ENCODE data around the gene HIRIP3. TPM values are rescaled to one million over a fixed set of nuclear protein-coding genes. Genes with fewer than 3 reads are reported as not detected.

The HIRIP3 gene
- total RNA-seq, 2 donors from 2014 or later, result 11.2 to 17.1 TPM

GRCh38 chr16:29947897-29948296, 47.5 kb downstream of the HIRIP3 start:
- TF ChIP-seq POLR2A (IDR thresholded peaks at IDR 0.05), result no peak
- TF ChIP-seq CTCF (IDR thresholded peaks at IDR 0.05), result no peak
- Histone ChIP-seq H3K9me3 (no peaks in the 10 kb centered on the region), H3K27ac (no peak overlapping the region), H3K27me3 (no peaks in the 10 kb centered on the region), H3K4me3 (no peak overlapping the region), H3K4me1 (peaks cover 10% of the 10 kb centered on the region), H3K36me3 (replicated peaks in 1 of 2; ENCODE audit: insufficient read depth in 1 of 2, low read depth in 2 of 2) (no peaks in the 10 kb centered on the region)
- intact Hi-C loops (cut with DNase I), result no loop called here
- no peak for DNase-seq
- 63 to 78% methylated on average over 2 of the region's 2 CpGs for WGBS, 2 donors
- ATAC-seq, result no peak

- 50 to 55% methylated on average over 11 of the region's 11 CpGs for WGBS, 2 donors
- intact Hi-C loops (cut with DNase I), result no loop called here
- ATAC-seq (peak; percentile 95), DNase-seq (peak; percentile 30 to 70 (median 55))
- TF ChIP-seq POLR2A (IDR thresholded peaks at IDR 0.05) (peak in 1 of 3 donors; percentile 27), CTCF (IDR thresholded peaks at IDR 0.05) (no peak)
- Histone ChIP-seq H3K36me3 (replicated peaks in 1 of 2; ENCODE audit: insufficient read depth in 1 of 2, low read depth in 2 of 2) (no peaks in the 10 kb centered on the region), H3K27ac (peak overlapping the region; percentile 54 to 71 (median 68)), H3K9me3 (no peaks in the 10 kb centered on the region), H3K4me3 (no peak overlapping the region), H3K4me1 (peaks cover 10% of the 10 kb centered on the region), H3K27me3 (no peaks in the 10 kb centered on the region)
Measured at GRCh38 chr16:29943846-29944799, 51.3 kb downstream of the HIRIP3 start.

Other genes starting within 250 kb of the HIRIP3 start
- gene C16orf54, start 249.6 kb downstream of the HIRIP3 start, total RNA-seq, result under 1 TPM; 0.33 to 0.52 TPM
- under 1 TPM; 0.26 to 0.99 TPM for gene ZG16, start 217.4 kb downstream of the HIRIP3 start, total RNA-seq
- gene KIF22, start 204.9 kb downstream of the HIRIP3 start, total RNA-seq, result 10 to 100 TPM in 1 of 2 donors, 1 to 10 TPM in 1; 8.9 to 13.7 TPM
- gene MAZ, start 189.1 kb downstream of the HIRIP3 start, total RNA-seq, result 100 to 1,000 TPM in 1 of 2 donors, 10 to 100 TPM in 1; 57.9 to 125 TPM
- gene PRRT2, start 183.4 kb downstream of the HIRIP3 start, total RNA-seq, result 1 to 10 TPM in 1 of 2 donors, not detected in 1; 1.0 TPM
- gene PAGR1, start 179.5 kb downstream of the HIRIP3 start, total RNA-seq, result 10 to 100 TPM; 27.5 to 63.9 TPM
- gene MVP, start 175.2 kb downstream of the HIRIP3 start, total RNA-seq, result 100 to 1,000 TPM in 1 of 2 donors, 10 to 100 TPM in 1; 75.5 to 139 TPM
- 10 to 100 TPM; 76.5 to 79.9 TPM for gene CDIPT, start 132.4 kb downstream of the HIRIP3 start, total RNA-seq
- 10 to 100 TPM; 19.2 to 28.3 TPM for gene SEZ6L2, start 96.1 kb downstream of the HIRIP3 start, total RNA-seq
- 1 to 10 TPM; 4.7 to 8.2 TPM for gene ASPHD1, start 95.1 kb downstream of the HIRIP3 start, total RNA-seq
- gene KCTD13, start 69.4 kb downstream of the HIRIP3 start, total RNA-seq, result 10 to 100 TPM; 14.3 to 49.1 TPM
- gene TMEM219, start 33.5 kb downstream of the HIRIP3 start, total RNA-seq, result 10 to 100 TPM; 67.5 to 71.9 TPM
- 10 to 100 TPM; 31.1 to 58.3 TPM for gene TAOK2, start 21.7 kb downstream of the HIRIP3 start, total RNA-seq
- gene INO80E, start 624 bp upstream of the HIRIP3 start, total RNA-seq, result 10 to 100 TPM; 28.3 to 54.5 TPM
- gene DOC2A, start 15.4 kb upstream of the HIRIP3 start, total RNA-seq, result under 1 TPM in 1 of 2 donors, not detected in 1; 0.78 TPM
- gene C16orf92, start 27.6 kb upstream of the HIRIP3 start, total RNA-seq, result not detected
- gene TLCD3B, start 35.7 kb upstream of the HIRIP3 start, total RNA-seq, result not detected
- 100 to 1,000 TPM; 306 to 384 TPM for gene ALDOA, start 70.1 kb upstream of the HIRIP3 start, total RNA-seq
- gene PPP4C, start 80.4 kb upstream of the HIRIP3 start, total RNA-seq, result 10 to 100 TPM; 29.3 to 32.2 TPM
- 1 to 10 TPM; 1.8 to 2.6 TPM for gene TBX6, start 96.3 kb upstream of the HIRIP3 start, total RNA-seq
- gene YPEL3, start 100.6 kb upstream of the HIRIP3 start, total RNA-seq, result 10 to 100 TPM; 28.3 to 84.8 TPM
- 1 to 10 TPM in 1 of 2 donors, not detected in 1; 1.8 TPM for gene GDPD3, start 117.9 kb upstream of the HIRIP3 start, total RNA-seq
- 10 to 100 TPM; 28.8 to 35.3 TPM for gene MAPK3, start 127.6 kb upstream of the HIRIP3 start, total RNA-seq
- 10 to 100 TPM in 1 of 2 donors, 1 to 10 TPM in 1; 8.2 to 17.4 TPM for gene CORO1A, start 188.0 kb upstream of the HIRIP3 start, total RNA-seq
- 10 to 100 TPM; 47.5 to 54.7 TPM for gene BOLA2B, start 198.0 kb upstream of the HIRIP3 start, total RNA-seq
- gene SLX1A, start 198.3 kb upstream of the HIRIP3 start, total RNA-seq, result 10 to 100 TPM; 41.5 to 65.3 TPM
- gene SULT1A3, start 203.6 kb upstream of the HIRIP3 start, total RNA-seq, result 10 to 100 TPM in 1 of 2 donors, 1 to 10 TPM in 1; 5.7 to 63.3 TPM

All from body of pancreas (tissue), 4 donors.